RWPE2 (cell line): ENCODE data around the gene PLA2G4C.

Source experiments
- ATAC-seq: fragments of 200-7000 bp; cut with Tn5 transposase; 3 replicates; pipeline ENCODE4 v1.9.1; 2021; ENCODE audit warnings: low read depth
- DNase-seq: peaks from one replicate; pipeline ENCODE4 v3.0.0-alpha.2; 2020; ENCODE audit warnings: low spot score
- H3K27ac ChIP-seq: fragments of 450-650 bp; 2 replicates; pipeline ENCODE4 v1.5.1; 2017; ENCODE audit warnings: mild to moderate bottlenecking; ENCODE audit not compliant: poor library complexity, severe bottlenecking
- H3K27me3 ChIP-seq: fragments of 250-450 bp; sonication (Bioruptor Pico); 2 replicates; pipeline ENCODE4 v1.5.1; 2021; ENCODE audit warnings: mild to moderate bottlenecking, moderate library complexity; ENCODE audit not compliant: insufficient read depth, poor library complexity, severe bottlenecking
- H3K36me3 ChIP-seq: fragments of 250-450 bp; sonication (Bioruptor Pico); 2 replicates; pipeline ENCODE4 v1.5.1; 2020; ENCODE audit warnings: low read depth, mild to moderate bottlenecking, moderate library complexity
- H3K4me1 ChIP-seq: fragments of 250-450 bp; sonication (Bioruptor Pico); 2 replicates; pipeline ENCODE4 v1.5.1; 2021; ENCODE audit warnings: mild to moderate bottlenecking, moderate library complexity; ENCODE audit not compliant: insufficient read depth, poor library complexity, severe bottlenecking
- H3K4me3 ChIP-seq: fragments of 250-450 bp; sonication (Bioruptor Pico); 2 replicates; pipeline ENCODE4 v1.5.1; 2021; ENCODE audit warnings: mild to moderate bottlenecking, moderate library complexity; ENCODE audit not compliant: severe bottlenecking
- H3K9me3 ChIP-seq: fragments of 250-450 bp; sonication (Bioruptor Pico); 2 replicates; pipeline ENCODE4 v1.5.1; 2021; ENCODE audit warnings: mild to moderate bottlenecking, moderate library complexity; ENCODE audit not compliant: severe bottlenecking
- CTCF ChIP-seq: fragments of 450-650 bp; IDR thresholded peaks from one replicate; pipeline ENCODE4 v1.5.1; 2017; ENCODE audit warnings: mild to moderate bottlenecking, moderate library complexity; ENCODE audit not compliant: poor library complexity, severe bottlenecking

PLA2G4C gene

GRCh38 chr19:48117515-48118130, 7.0 kb upstream of the PLA2G4C start:
- H3K9me3 ChIP-seq = no peaks in the 10 kb centered on the region
- H3K4me1 ChIP-seq = peaks cover 9% of the 10 kb centered on the region
- H3K4me3 ChIP-seq = no peak overlapping the region
- ATAC-seq (no peak), DNase-seq (no peak)
- H3K36me3 ChIP-seq = peaks cover 37% of the 10 kb centered on the region
- TF ChIP-seq CTCF = no peak
- H3K27ac ChIP-seq = no peak overlapping the region
- H3K27me3 ChIP-seq = no peaks in the 10 kb centered on the region

- H3K36me3 ChIP-seq = peaks cover 8% of the 10 kb centered on the region; the same call in 1 of the 2 replicates
- no peaks in the 10 kb centered on the region for H3K9me3 ChIP-seq
- peaks cover 3% of the 10 kb centered on the region for H3K4me1 ChIP-seq
- H3K27me3 ChIP-seq = no peaks in the 10 kb centered on the region
- TF ChIP-seq CTCF = no peak
- ATAC-seq (no peak), DNase-seq (no peak)
- no peak overlapping the region for H3K27ac ChIP-seq
- no peak overlapping the region for H3K4me3 ChIP-seq
These were observed 2.7 kb upstream of the PLA2G4C start for GRCh38 chr19:48113190-48113917.

- Histone ChIP-seq H3K27ac (no peak overlapping the region), H3K9me3 (no peaks in the 10 kb centered on the region), H3K36me3 (no peaks in the 10 kb centered on the region), H3K4me1 (peaks cover 3% of the 10 kb centered on the region), H3K27me3 (no peaks in the 10 kb centered on the region), H3K4me3 (no peak overlapping the region)
- no peak for DNase-seq
- no peak for ATAC-seq
- TF ChIP-seq CTCF = no peak
These were observed 663 bp upstream of the PLA2G4C start for GRCh38 chr19:48111280-48111679.

- Histone ChIP-seq H3K4me1 (peaks cover 3% of the 10 kb centered on the region), H3K9me3 (no peaks in the 10 kb centered on the region), H3K4me3 (no peak overlapping the region), H3K27ac (no peak overlapping the region), H3K36me3 (no peaks in the 10 kb centered on the region), H3K27me3 (no peaks in the 10 kb centered on the region)
- no peak for DNase-seq
- TF ChIP-seq CTCF = no peak
- no peak for ATAC-seq
These were observed 1.4 kb downstream of the PLA2G4C start for GRCh38 chr19:48108997-48109782.
